ENCODE measurements around the gene JMJD8.

JMJD8 gene

GRCh38 chr16:705431-706188 lies 21.5 kb upstream of the JMJD8 start, which contains the start of gene FBXL16:
Gene FBXL16, minus strand, starts transcription at chr16:705801. Its CDS starts 8,396 bp downstream, at chr16:697405.
- TF ChIP-seq, protein P1, sequence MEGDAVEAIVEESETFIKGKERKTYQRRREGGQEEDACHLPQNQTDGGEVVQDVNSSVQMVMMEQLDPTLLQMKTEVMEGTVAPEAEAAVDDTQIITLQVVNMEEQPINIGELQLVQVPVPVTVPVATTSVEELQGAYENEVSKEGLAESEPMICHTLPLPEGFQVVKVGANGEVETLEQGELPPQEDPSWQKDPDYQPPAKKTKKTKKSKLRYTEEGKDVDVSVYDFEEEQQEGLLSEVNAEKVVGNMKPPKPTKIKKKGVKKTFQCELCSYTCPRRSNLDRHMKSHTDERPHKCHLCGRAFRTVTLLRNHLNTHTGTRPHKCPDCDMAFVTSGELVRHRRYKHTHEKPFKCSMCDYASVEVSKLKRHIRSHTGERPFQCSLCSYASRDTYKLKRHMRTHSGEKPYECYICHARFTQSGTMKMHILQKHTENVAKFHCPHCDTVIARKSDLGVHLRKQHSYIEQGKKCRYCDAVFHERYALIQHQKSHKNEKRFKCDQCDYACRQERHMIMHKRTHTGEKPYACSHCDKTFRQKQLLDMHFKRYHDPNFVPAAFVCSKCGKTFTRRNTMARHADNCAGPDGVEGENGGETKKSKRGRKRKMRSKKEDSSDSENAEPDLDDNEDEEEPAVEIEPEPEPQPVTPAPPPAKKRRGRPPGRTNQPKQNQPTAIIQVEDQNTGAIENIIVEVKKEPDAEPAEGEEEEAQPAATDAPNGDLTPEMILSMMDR (IDR thresholded peaks at IDR 0.05; ENCODE audit: low read depth, low read length), result no peak
- no peak for DNase-seq (ENCODE audit: extremely low read depth, low read depth)

DNA sequence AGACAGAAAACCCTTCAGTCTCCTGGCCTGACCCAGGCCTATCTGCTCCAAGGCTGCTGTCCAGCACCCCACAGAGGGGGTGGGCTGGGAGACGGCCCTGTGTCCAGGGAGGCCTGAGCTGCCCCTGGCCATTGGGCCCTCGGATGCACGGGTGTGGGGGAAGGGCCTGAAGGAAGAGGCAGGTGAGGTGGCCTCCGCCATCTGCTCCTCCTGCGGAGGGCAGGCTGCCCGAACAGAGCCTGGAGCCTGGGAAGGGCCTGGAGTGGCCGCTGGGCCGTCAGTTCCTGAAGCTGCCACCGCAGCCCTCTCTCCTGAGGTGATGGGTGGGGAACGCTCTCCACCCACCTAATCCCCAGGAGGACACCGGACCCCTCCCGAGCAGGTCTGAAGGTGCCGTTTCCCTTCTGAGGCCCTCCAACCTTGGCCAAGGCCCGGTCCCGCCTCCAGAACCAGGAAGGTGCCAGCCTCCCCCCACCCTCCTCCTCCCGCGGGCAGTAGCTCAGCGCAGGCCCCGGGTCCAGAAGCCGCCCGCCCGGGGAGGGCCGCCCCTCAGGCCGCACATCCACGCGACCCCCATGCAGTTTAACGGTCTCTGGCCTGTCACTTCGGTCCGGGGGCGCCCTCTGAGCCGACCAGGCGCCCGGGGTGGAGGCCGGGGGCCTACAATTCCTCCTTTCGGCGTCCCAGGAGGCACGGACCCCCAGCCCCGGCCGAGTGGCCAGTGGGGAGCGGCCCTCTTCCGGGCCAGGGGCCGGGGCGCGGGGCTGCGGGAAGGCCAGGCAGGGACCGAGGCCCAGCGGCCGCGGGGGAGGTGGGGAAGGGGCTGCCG lies 20.6 kb upstream of the JMJD8 start:
- TF ChIP-seq, protein P1 (IDR thresholded peaks at IDR 0.05; ENCODE audit: low read depth, low read length), result no peak
- no peak for DNase-seq (ENCODE audit: extremely low read depth, low read depth)

- DNase-seq (ENCODE audit: extremely low read depth, low read depth), result no peak
- TF ChIP-seq, protein P1 (IDR thresholded peaks at IDR 0.05; ENCODE audit: low read depth, low read length), result no peak
Observed at GRCh38 chr16:704047-704446, 19.9 kb upstream of the JMJD8 start.

DNA sequence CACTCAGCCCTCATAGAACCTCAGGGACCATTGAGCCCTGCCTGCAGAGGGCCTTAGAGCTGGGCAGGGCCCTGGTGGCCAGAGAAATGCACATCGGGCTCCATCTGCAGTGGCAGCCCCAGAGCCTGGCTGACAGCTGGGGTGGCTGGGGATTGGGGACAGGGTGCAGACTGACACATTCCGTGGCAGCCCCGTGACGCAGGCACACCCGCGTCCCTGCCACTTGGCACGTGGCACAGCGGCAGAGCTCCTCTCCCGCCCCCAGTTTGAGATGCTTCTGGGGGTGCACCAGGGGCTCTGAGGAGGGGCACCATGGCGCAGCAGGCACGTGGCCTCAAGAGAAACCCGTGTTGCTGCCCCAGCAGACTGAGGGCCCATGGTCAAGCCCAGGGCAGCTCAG lies 19.3 kb upstream of the JMJD8 start:
- TF ChIP-seq, protein P1 (IDR thresholded peaks at IDR 0.05; ENCODE audit: low read depth, low read length), result no peak
- no peak for DNase-seq (ENCODE audit: extremely low read depth, low read depth)

DNA sequence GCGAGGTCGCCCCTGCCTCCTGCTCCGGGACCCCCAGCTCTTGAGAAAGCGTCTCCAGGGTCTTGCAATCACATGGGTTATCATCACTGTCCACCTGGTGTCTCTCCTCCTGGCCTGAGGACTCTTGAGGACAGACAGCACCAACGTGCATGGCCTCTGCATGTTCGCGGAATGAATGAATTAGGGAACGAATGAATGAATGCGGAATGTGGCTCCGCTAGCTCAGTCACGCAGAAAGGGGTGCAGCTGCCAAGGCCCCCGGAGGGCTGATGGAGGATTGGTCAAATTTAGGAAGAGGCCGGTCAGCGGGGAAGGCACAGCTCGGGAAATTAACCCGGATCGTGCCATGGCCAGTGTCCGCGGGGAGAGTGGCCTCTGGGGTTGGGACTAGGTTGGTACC lies 18.2 kb upstream of the JMJD8 start:
- no peak for DNase-seq (ENCODE audit: extremely low read depth, low read depth)

GRCh38 chr16:700684-701584 lies 16.8 kb upstream of the JMJD8 start:
- no peak for DNase-seq (ENCODE audit: extremely low read depth, low read depth)
- TF ChIP-seq, protein P1 (IDR thresholded peaks at IDR 0.05; ENCODE audit: low read depth, low read length), result no peak

More for the DNA sequence above, 18.2 kb upstream of the JMJD8 start:
- TF ChIP-seq, protein P1 (IDR thresholded peaks at IDR 0.05; ENCODE audit: low read depth, low read length), result no peak

Data from AG09319 (cell line).